K562 (cell line): ENCODE results near the gene ASPRV1. TPM values are rescaled to one million over a fixed set of nuclear protein-coding genes. Genes with fewer than 3 reads are reported as not detected.
A peak's percentile ranks its signal among the peaks of the same experiment; 100 is the strongest.

Source experiments
- C11orf30 ChIP-seq: fragments of 450-650 bp; IDR thresholded peaks from 2 replicates; pipeline ENCODE4 v1.6.1; 2016; ENCODE audit warnings: low read depth, mild to moderate bottlenecking
- CBX8 ChIP-seq: fragments of 200-600 bp; sonication (generic); IDR thresholded peaks from 2 replicates; pipeline ENCODE4 v1.6.1; 2012; ENCODE audit warnings: borderline replicate concordance, mixed run types, low read depth, mild to moderate bottlenecking, moderate library complexity, mixed read lengths, low read length, control low read depth, inconsistent platforms; ENCODE audit not compliant: poor library complexity, severe bottlenecking; ENCODE audit errors: extremely low read depth
- CREB1 ChIP-seq, 2 experiments: sonication (generic) in 1 of 2; formaldehyde crosslinking in 1 of 2; IDR thresholded peaks; 2 replicates each; pipeline versions ENCODE4 v1.6.1 to v1.8.0; 2012 to 2022; ENCODE audit warnings: inconsistent platforms in 1 of 2, mild to moderate bottlenecking in 1 of 2, missing genetic modification reagents in 1 of 2, moderate library complexity in 1 of 2
- DACH1 ChIP-seq: fragments of 450-650 bp; IDR thresholded peaks from 2 replicates; pipeline ENCODE4 v1.6.1; 2018; ENCODE audit not compliant: partially characterized antibody
- DPF2 ChIP-seq: fragments of 450-650 bp; IDR thresholded peaks from 2 replicates; pipeline ENCODE4 v1.6.1; 2016
- FOSL1 ChIP-seq: fragments of 200-800 bp; sonication (Bioruptor generic); conservative IDR thresholded peaks from 2 replicates; pipeline ENCODE4 v1.6.1; 2016; ENCODE audit warnings: missing genetic modification characterization, missing compliant biosample characterization
- ILF3 ChIP-seq: fragments of 450-650 bp; IDR thresholded peaks from 2 replicates; pipeline ENCODE4 v1.6.1; 2018; ENCODE audit warnings: antibody characterized with exemption, mild to moderate bottlenecking, moderate library complexity, borderline replicate concordance
- KHSRP ChIP-seq: fragments of 450-650 bp; IDR thresholded peaks from 2 replicates; pipeline ENCODE4 v1.6.1; 2017
- KLF16 ChIP-seq: IDR thresholded peaks from 2 replicates; pipeline ENCODE4 v1.6.1; 2016; ENCODE audit warnings: antibody characterized with exemption
- NCOR1 ChIP-seq: fragments of 450-650 bp; IDR thresholded peaks from 2 replicates; pipeline ENCODE4 v1.6.1; 2016; ENCODE audit warnings: mild to moderate bottlenecking, moderate library complexity
- RCOR1 ChIP-seq, 2 experiments: IDR thresholded peaks; 2 replicates each; pipeline ENCODE4 v1.6.1; 2012; ENCODE audit warnings: low read depth in 2 of 2, low read length in 2 of 2, borderline replicate concordance in 1 of 2, improper control_type of control experiment in 1 of 2
- RUNX1 ChIP-seq: sonication (generic); IDR thresholded peaks from 2 replicates; pipeline ENCODE4 v1.6.1; 2016; ENCODE audit warnings: antibody characterized with exemption, low read depth
- SIRT6 ChIP-seq: IDR thresholded peaks from one replicate; pipeline ENCODE4 v1.6.1; 2012; ENCODE audit warnings: low read depth, mild to moderate bottlenecking, control low read depth, inconsistent platforms, low read length, moderate library complexity
- SRSF1 ChIP-seq: fragments of 200-400 bp; formaldehyde crosslinking; IDR thresholded peaks from 2 replicates; pipeline ENCODE4 v1.6.1; 2017; ENCODE audit warnings: mild to moderate bottlenecking, low read depth, low read length, moderate library complexity
- TAF9B ChIP-seq: fragments of 450-650 bp; IDR thresholded peaks from 2 replicates; pipeline ENCODE4 v1.6.1; 2018; ENCODE audit warnings: mild to moderate bottlenecking; ENCODE audit not compliant: partially characterized antibody
- ZNF12 ChIP-seq: sonication (generic); formaldehyde crosslinking; IDR thresholded peaks from 2 replicates; pipeline ENCODE4 v1.4.0; 2020; ENCODE audit warnings: mild to moderate bottlenecking, missing genetic modification reagents
- ZNF134 ChIP-seq: fragments of 250-450 bp; sonication (Bioruptor Pico); conservative IDR thresholded peaks from 2 replicates; pipeline ENCODE4 v1.4.0; 2020
- ZNF197 ChIP-seq: fragments of 200-800 bp; sonication (Bioruptor generic); IDR thresholded peaks from 2 replicates; pipeline ENCODE4 v1.6.1; 2016; ENCODE audit warnings: low read depth, missing genetic modification characterization, missing compliant biosample characterization
- ZNF76 ChIP-seq: fragments of 250-450 bp; sonication (Bioruptor Pico); IDR thresholded peaks from 2 replicates; pipeline ENCODE4 v1.4.0; 2020; ENCODE audit warnings: mild to moderate bottlenecking, moderate library complexity, borderline replicate concordance
- ZNF79 ChIP-seq: fragments of 250-450 bp; sonication (Bioruptor Pico); IDR thresholded peaks from 2 replicates; pipeline ENCODE4 v1.4.0; 2020; ENCODE audit warnings: low read depth, mild to moderate bottlenecking, moderate library complexity
- polyA plus RNA-seq, 8 experiments: library from polyadenylated mRNA; depleted of rRNA in 4 of 8; stranded (reverse) in 5 of 8; unstranded in 3 of 8; fragments of >200 nt; fragmentation: Nextera tagmentation in 2 of 8; fragmentation: Illumina TruSeq in 1 of 8; extraction: Ambion mirVana in 2 of 8; extraction: Trizol in 1 of 8; gene quantifications; 2 replicates each; pipeline versions ENCODE4 v1.2.1 to v1.2.3, GENCODE V29; 2011 to 2014; ENCODE audit warnings: inconsistent platforms in 1 of 8, missing spikeins in 1 of 8
- total RNA-seq, 7 experiments: library from RNA; depleted of rRNA in 6 of 7; stranded (reverse); fragments of >200 nt in 6 of 7; fragmentation: Illumina TruSeq in 2 of 7; extraction: Trizol in 2 of 7; gene quantifications; 2 replicates each; pipeline versions ENCODE4 v1.2.1 to v1.2.3, GENCODE V29; 2011 to 2021; ENCODE audit warnings: low replicate concordance in 1 of 7
- TF ChIP-seq, protein P1 (sequence below): fragments of 450-650 bp; IDR thresholded peaks from 2 replicates; pipeline ENCODE4 v1.6.1; 2016
- TF ChIP-seq, protein P2 (sequence below): IDR thresholded peaks from 2 replicates; pipeline ENCODE4 v1.6.1; 2014; ENCODE audit warnings: antibody characterized with exemption
- TF ChIP-seq, protein P3 (sequence below), 3 experiments: fragments of 200-800 bp in 1 of 3; sonication (Bioruptor generic) in 1 of 3; sonication (generic) in 1 of 3; formaldehyde crosslinking in 1 of 3; IDR thresholded peaks; 2 replicates each; pipeline versions ENCODE4 v1.6.1 to v1.8.0; 2016 to 2022; ENCODE audit warnings: mild to moderate bottlenecking in 2 of 3, missing compliant biosample characterization in 2 of 3, missing genetic modification characterization in 2 of 3, missing genetic modification reagents in 1 of 3

Gene ASPRV1
- total and polyA plus RNA-seq, 9 of the 15 experiments (the other 6 are each of a cell fraction or from before 2014, with no cell fraction given): 0.17 to 0.72 (median 0.47) TPM; not detected in 1

DNA sequence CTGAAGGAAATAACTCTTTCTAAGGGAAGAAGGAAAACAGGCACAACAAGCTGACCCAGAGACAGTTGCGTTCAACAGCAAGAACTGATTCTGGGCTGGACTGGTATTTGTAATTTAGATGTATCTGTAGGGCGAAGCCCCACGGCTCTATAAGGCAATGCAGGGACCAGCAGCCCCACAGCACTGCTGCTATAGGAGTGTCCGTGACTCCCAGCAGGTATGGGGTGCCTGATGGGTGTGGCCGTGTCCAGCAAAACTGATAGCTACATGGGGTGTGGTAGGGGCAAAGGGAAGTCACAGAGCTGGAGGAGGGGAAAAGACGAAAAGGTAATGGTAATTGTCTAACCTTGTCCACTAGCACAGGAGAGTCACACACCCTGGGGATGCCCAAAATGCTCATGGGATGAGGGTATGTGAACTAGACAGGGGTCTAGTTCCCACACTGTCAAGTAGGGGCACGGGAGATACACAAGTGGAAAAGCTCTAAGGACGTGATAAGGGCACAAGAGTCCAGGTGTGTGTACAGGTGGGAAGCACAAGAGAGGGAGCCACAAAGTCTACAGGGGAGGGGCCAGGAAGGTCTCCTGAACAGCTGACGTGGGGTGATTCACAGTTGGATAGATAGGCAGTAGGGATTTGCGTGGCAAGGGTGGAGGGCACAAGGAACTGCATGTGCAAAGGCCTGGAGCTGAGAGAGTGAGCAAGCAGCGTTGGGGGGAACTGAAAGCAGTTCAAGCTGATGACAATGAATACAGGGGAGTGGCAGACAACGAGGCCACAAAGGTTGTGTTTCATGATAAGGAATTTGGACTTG is 48.5 kb upstream of the ASPRV1 start (continued):
- TF ChIP-seq RCOR1 (IDR thresholded peaks at IDR 0.05; ENCODE audit: borderline replicate concordance in 1 of 2, low read depth in 2 of 2, low read length in 2 of 2) (peak in 1 of 2 experiments; percentile 56; a peak in 1 of 4 replicates), FOSL1 (peak; percentile 40), ZNF79 (CRISPR knock-in tag) (no peak), DACH1 (peak; percentile 75), SRSF1 (no peak), ZNF134 (no peak), ZNF197 (0 out of 2 replicates have a peak, but pooled peaks have one; percentile 49), ILF3 (no peak), CREB1 (IDR thresholded peaks at IDR 0.05) (no peak), CREB1 (CRISPR knock-in tag; IDR thresholded peaks at IDR 0.05) (peak; percentile 11; the same call in 1 of the 2 replicates), KHSRP (no peak), SIRT6 (no peak), KLF16 (no peak), C11orf30 (no peak), NCOR1 (0 out of 2 replicates have a peak, but pooled peaks have one; percentile 28), CBX8 (no peak), ZNF76 (CRISPR knock-in tag) (no peak), ZNF12 (no peak), DPF2 (peak; percentile 65), TAF9B (peak; percentile 21), RUNX1 (no peak)
- TF ChIP-seq, protein P1, sequence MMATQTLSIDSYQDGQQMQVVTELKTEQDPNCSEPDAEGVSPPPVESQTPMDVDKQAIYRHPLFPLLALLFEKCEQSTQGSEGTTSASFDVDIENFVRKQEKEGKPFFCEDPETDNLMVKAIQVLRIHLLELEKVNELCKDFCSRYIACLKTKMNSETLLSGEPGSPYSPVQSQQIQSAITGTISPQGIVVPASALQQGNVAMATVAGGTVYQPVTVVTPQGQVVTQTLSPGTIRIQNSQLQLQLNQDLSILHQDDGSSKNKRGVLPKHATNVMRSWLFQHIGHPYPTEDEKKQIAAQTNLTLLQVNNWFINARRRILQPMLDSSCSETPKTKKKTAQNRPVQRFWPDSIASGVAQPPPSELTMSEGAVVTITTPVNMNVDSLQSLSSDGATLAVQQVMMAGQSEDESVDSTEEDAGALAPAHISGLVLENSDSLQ: peak; percentile 24; the same call in 1 of the 2 replicates
- TF ChIP-seq, protein P2, sequence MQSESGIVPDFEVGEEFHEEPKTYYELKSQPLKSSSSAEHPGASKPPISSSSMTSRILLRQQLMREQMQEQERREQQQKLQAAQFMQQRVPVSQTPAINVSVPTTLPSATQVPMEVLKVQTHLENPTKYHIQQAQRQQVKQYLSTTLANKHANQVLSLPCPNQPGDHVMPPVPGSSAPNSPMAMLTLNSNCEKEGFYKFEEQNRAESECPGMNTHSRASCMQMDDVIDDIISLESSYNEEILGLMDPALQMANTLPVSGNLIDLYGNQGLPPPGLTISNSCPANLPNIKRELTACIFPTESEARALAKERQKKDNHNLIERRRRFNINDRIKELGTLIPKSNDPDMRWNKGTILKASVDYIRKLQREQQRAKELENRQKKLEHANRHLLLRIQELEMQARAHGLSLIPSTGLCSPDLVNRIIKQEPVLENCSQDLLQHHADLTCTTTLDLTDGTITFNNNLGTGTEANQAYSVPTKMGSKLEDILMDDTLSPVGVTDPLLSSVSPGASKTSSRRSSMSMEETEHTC: no peak
- TF ChIP-seq, protein P3, sequence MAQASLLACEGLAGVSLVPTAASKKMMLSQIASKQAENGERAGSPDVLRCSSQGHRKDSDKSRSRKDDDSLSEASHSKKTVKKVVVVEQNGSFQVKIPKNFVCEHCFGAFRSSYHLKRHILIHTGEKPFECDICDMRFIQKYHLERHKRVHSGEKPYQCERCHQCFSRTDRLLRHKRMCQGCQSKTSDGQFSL (CRISPR knock-in tag; IDR thresholded peaks at IDR 0.05): peak; percentile 66; the same call in 1 of the 2 replicates
- TF ChIP-seq, protein P3 (tag; IDR thresholded peaks at IDR 0.05): no peak
